A172 (cell line): Measurements from ENCODE around the gene SLC25A12. TPM values are rescaled to one million over a fixed set of nuclear protein-coding genes. Genes with fewer than 3 reads are reported as not detected.
"Not testable (repeated sequence)": the region's sequence is repeated elsewhere in the genome, so short reads cannot be mapped to it uniquely, and the experiment has no call there.

Experiments
- DNase-seq: peaks from one replicate; pipeline ENCODE4 v3.0.0-alpha.2; 2015; ENCODE audit warnings: low spot score
- total RNA-seq: library from RNA; depleted of rRNA; stranded (reverse); fragments of >200 nt; shearing (Covaris generic); gene quantifications from 2 replicates; pipeline ENCODE4 v1.2.3, GENCODE V29; 2014; rRNA removed

The SLC25A12 gene
- 26.3 and 30.8 TPM in 2 replicates for total RNA-seq

GRCh38 chr2:171893824-171894611, at the start of gene SLC25A12:
SLC25A12 (minus strand) TSS chr2:171894244; CDS start chr2:171894214, 30 bp downstream.
- DNase-seq: peak; percentile 66

DNA sequence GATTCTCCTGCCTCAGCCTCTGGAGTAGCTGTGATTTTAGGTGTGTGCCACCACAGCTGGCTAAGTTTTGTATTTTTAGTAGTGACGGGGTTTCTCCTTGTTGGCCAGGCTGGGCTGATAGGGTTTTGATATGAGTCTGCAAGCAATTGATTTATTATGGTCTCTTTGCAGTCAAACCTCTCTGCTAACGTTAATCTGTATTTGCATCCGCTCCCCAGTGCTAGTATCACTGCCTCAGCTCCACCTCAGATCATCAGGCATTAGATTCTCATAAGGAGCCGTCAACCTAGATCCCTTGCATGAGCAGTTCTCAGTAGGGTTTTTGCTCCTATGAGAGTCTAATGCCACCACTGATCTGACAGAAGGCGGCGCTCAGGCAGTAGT, 47.3 kb upstream of the SLC25A12 start:
- DNase-seq: no peak

GRCh38 chr2:171939743-171940071, 45.7 kb upstream of the SLC25A12 start:
- no peak for DNase-seq

- no peak for DNase-seq
These were observed 45.2 kb upstream of the SLC25A12 start for GRCh38 chr2:171939058-171939742.

- DNase-seq: no peak
These were observed 36.3 kb upstream of the SLC25A12 start for GRCh38 chr2:171930385-171930784.

- DNase-seq: no peak
These were observed 30.3 kb upstream of the SLC25A12 start for GRCh38 chr2:171924170-171924942.

DNA sequence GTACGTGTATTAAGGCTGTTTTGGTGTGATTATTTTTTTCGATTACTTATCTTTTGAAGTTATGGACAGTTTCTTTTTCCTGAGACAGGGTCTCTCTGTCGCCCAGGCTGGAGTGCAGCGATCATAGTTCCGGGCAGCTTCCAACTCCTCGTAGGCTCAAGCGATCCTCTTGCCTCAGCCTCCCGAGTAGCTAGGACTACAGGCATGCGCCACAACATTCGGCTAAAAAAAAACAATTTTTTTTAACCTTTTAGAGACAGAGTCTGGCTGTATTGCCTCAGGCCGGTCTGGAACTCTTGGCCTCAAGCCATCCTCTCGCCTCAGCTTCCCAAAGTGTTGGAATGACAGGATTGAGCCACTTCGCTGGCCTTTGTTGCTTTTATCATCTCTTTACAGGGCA, 29.2 kb upstream of the SLC25A12 start:
- DNase-seq: peak; percentile 35

DNA sequence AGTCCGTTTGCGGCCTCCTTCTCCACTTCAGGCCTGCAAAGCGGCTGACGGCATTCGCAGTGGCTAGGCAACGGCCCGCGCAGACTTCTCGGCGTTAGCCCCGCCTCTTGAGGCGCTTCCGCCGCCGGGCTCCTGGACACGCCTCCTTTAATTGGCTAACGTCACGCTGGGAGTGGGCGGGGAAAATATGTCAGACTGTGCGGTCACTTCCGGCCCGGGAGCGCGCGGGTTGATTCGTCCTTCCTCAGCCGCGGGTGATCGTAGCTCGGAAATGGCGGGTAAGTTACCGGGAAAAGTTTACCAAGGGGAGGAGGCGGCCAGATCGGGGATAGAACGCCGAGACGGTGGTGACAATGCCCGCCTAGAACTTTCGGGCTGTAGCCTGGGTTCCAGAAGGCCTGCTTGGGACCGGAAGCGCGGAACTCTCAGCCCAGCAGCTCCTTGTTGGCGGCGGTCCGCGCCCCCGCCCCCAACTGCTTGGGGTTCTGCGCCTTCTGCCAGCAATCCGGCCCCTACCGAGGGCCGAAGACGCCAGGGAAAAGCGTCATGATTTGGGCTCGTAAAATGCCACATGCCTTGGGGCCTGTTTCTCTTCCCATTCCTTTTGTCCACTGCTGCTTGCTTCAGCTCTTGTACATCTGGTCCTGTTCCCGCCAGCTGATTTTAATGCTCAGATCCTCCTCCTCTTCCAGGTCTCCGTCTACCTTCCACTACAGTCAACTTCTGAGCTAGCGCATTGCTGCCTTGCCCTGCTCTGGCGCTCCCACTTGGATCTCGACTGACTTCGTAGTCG, 28.4 kb upstream of the SLC25A12 start, which contains the start of gene HAT1:
HAT1 (plus strand) TSS at position 232 of the 793 bp plus-strand sequence; CDS start at position 272, 40 bp downstream.
- peak; percentile 95 for DNase-seq

GRCh38 chr2:171921970-171922229, 27.9 kb upstream of the SLC25A12 start:
- no peak for DNase-seq

GRCh38 chr2:171919453-171919852, 25.4 kb upstream of the SLC25A12 start:
- DNase-seq: no peak

GRCh38 chr2:171913517-171913916, 19.5 kb upstream of the SLC25A12 start:
- DNase-seq: no peak

DNA sequence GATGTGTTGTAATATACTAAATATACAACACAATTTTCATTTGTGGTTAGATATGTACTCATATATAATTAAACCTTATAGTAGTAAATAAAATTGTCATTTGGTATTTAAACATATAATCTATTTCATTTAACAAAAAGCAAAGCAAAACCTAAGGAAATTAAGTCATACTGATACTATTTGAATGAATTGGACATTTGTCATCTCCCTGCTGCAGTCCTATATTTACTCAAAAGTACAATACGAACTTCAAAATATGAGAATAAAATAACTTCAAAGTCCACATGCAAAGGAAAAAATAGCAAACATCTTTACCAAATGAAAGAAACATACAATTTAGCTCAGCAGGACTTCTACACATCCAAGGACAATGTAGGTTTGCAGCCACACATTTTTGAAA, 16.4 kb upstream of the SLC25A12 start:
- no peak for DNase-seq

- DNase-seq: no peak
These were observed 15.2 kb upstream of the SLC25A12 start for GRCh38 chr2:171909266-171909665.

DNA sequence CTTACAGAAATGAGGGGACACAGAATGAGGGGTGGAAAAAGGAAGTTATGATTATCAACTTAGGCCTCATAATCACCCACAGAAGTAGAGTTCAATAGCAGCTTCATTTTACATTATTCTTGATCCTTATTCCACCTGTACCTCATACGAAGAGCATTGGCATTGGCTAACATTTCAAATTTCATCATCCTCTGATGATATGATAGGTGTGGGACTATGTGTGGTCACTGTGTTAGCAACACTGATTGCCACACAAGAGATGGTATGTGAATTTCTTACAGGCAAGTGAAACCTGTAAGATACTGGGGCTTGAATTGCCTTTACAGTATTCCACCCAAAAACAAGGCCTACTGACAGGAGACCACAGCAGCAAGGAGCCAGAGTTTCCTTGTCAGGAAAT, 14.2 kb upstream of the SLC25A12 start:
- no peak for DNase-seq

- DNase-seq: no peak
These were observed 8.9 kb upstream of the SLC25A12 start for GRCh38 chr2:171902840-171903420.

- not testable (repeated sequence) for DNase-seq
These were observed 5.7 kb upstream of the SLC25A12 start for GRCh38 chr2:171899623-171900282.

GRCh38 chr2:171895786-171896185, 1.7 kb upstream of the SLC25A12 start:
- no peak for DNase-seq

- DNase-seq: no peak
These were observed 536 bp upstream of the SLC25A12 start for GRCh38 chr2:171894612-171894947.

DNA sequence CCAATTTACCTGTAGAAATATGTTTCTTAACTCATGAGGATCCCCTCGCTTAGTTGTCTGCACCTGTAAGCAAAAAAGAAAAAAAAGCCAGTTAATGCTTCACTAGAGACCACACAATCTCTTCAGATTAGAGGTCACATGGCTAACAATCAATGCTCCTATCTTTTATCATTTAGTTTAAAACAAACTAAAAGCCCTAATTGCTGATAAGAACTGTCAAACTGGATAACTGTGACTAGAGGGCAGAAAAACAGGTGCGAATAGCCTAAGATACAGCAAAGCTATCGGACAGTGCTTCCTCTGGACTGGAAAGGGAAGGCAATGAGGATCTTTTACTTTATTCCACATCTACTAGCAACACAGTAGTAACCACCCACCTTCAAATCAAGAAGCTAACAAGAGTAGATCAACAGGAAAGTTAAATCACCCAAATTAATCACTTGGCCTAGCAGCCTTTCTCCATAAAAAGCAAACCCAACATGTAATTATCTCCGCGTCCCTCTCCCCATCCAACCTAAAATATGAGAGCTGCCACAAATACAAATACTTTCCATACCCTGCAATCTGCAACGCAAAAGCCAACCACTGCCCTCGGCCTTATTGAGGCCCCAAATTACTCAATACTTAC, 734 bp downstream of the SLC25A12 start:
- no peak for DNase-seq

- DNase-seq: no peak
These were observed 4.2 kb downstream of the SLC25A12 start for GRCh38 chr2:171889808-171890207.

- no peak for DNase-seq
These were observed 4.7 kb downstream of the SLC25A12 start for GRCh38 chr2:171889333-171889732.
